ENCODE measurements around the gene HOXB3.

Gene HOXB3

GRCh38 chr17:48601539-48602425 lies 11.7 kb upstream of the HOXB3 start:
- CTCF ChIA-PET = interaction anchor here (0.8 to 1.6 kb wide), 6 partner anchors 9 to 342 kb away, joined by 3 to 6 read pairs (median 4); partner anchors contain the start of gene HOXB5
- no peak for DNase-seq
- Mint-ChIP-seq H3K27ac (peak overlapping the region; percentile 28), H3K9me3 (no peaks in the 10 kb centered on the region), H3K4me1 (peaks cover 47% of the 10 kb centered on the region), H3K4me3 (no peak overlapping the region), H3K27me3 (peaks cover 100% of the 10 kb centered on the region), H3K36me3 (no peaks in the 10 kb centered on the region)

GRCh38 chr17:48601207-48601538 lies 11.1 kb upstream of the HOXB3 start:
- no peaks in the 10 kb centered on the region for H3K9me3 Mint-ChIP-seq
- H3K36me3 Mint-ChIP-seq = no peaks in the 10 kb centered on the region
- no peak overlapping the region for H3K4me3 Mint-ChIP-seq
- peaks cover 53% of the 10 kb centered on the region for H3K4me1 Mint-ChIP-seq
- CTCF ChIA-PET = interaction anchor here (0.8 to 1.6 kb wide), 6 partner anchors 8 to 341 kb away, joined by 3 to 6 read pairs (median 4); partner anchors contain the start of gene HOXB5
- no peak for DNase-seq
- no peak overlapping the region for H3K27ac Mint-ChIP-seq
- H3K27me3 Mint-ChIP-seq = peaks cover 100% of the 10 kb centered on the region

- peaks cover 100% of the 10 kb centered on the region for H3K27me3 Mint-ChIP-seq
- H3K27ac Mint-ChIP-seq = no peak overlapping the region
These were observed 10.4 kb upstream of the HOXB3 start for GRCh38 chr17:48600244-48601098.

GRCh38 chr17:48599354-48599753 lies 9.3 kb upstream of the HOXB3 start:
- peaks cover 45% of the 10 kb centered on the region for H3K4me1 Mint-ChIP-seq
- CTCF ChIA-PET = interaction anchor here (1.0 to 1.1 kb wide), 3 partner anchors 11 to 519 kb away, joined by 3 to 5 read pairs (median 3); no protein-coding TSS in a partner anchor
- DNase-seq = no peak
- H3K4me3 Mint-ChIP-seq = no peak overlapping the region
- no peak overlapping the region for H3K27ac Mint-ChIP-seq
- no peaks in the 10 kb centered on the region for H3K9me3 Mint-ChIP-seq
- H3K27me3 Mint-ChIP-seq = peaks cover 100% of the 10 kb centered on the region
- no peaks in the 10 kb centered on the region for H3K36me3 Mint-ChIP-seq

More at GRCh38 chr17:48600244-48601098, 10.4 kb upstream of the HOXB3 start:
- Mint-ChIP-seq H3K4me1 (peaks cover 53% of the 10 kb centered on the region), H3K4me3 (no peak overlapping the region), H3K9me3 (no peaks in the 10 kb centered on the region), H3K36me3 (no peaks in the 10 kb centered on the region)
- CTCF ChIA-PET = interaction anchor here (0.7 to 1.6 kb wide), 4 partner anchors 13 to 123 kb away, joined by 3 to 5 read pairs (median 4); no protein-coding TSS in a partner anchor
- no peak for DNase-seq

- Mint-ChIP-seq H3K36me3 (no peaks in the 10 kb centered on the region), H3K27me3 (peaks cover 100% of the 10 kb centered on the region), H3K27ac (no peak overlapping the region), H3K4me1 (peaks cover 45% of the 10 kb centered on the region), H3K9me3 (no peaks in the 10 kb centered on the region), H3K4me3 (no peak overlapping the region)
- CTCF ChIA-PET = interaction anchor here (1.0 to 1.1 kb wide), 3 partner anchors 11 to 519 kb away, joined by 3 to 5 read pairs (median 3); no protein-coding TSS in a partner anchor
- DNase-seq = no peak
These were observed 8.7 kb upstream of the HOXB3 start for GRCh38 chr17:48598736-48599135.

- Mint-ChIP-seq H3K4me1 (peaks cover 48% of the 10 kb centered on the region), H3K27me3 (peaks cover 100% of the 10 kb centered on the region), H3K4me3 (peak overlapping the region; percentile 70), H3K9me3 (no peaks in the 10 kb centered on the region), H3K36me3 (no peaks in the 10 kb centered on the region), H3K27ac (no peak overlapping the region)
- CTCF ChIA-PET = interaction anchor here (1.1 kb wide), 1 partner anchor 10 kb away, joined by 3 read pairs; no protein-coding TSS in a partner anchor
- DNase-seq = peak; percentile 61
These were observed 8.0 kb upstream of the HOXB3 start for GRCh38 chr17:48597778-48598631.

GRCh38 chr17:48597528-48597777 lies 7.4 kb upstream of the HOXB3 start:
- H3K9me3 Mint-ChIP-seq = no peaks in the 10 kb centered on the region
- CTCF ChIA-PET = no interaction called here
- peaks cover 100% of the 10 kb centered on the region for H3K27me3 Mint-ChIP-seq
- no peak for DNase-seq
- H3K4me1 Mint-ChIP-seq = peaks cover 50% of the 10 kb centered on the region
- H3K4me3 Mint-ChIP-seq = peak overlapping the region; percentile 70
- H3K36me3 Mint-ChIP-seq = no peaks in the 10 kb centered on the region
- H3K27ac Mint-ChIP-seq = no peak overlapping the region

GRCh38 chr17:48596735-48597527 lies 6.9 kb upstream of the HOXB3 start:
- no peak overlapping the region for H3K27ac Mint-ChIP-seq
- H3K4me3 Mint-ChIP-seq = peak overlapping the region; percentile 70
- no peaks in the 10 kb centered on the region for H3K36me3 Mint-ChIP-seq
- CTCF ChIA-PET = interaction anchor here (1.3 to 1.5 kb wide), 3 partner anchors 9 to 303 kb away, joined by 3 to 4 read pairs (median 4); no protein-coding TSS in a partner anchor
- no peaks in the 10 kb centered on the region for H3K9me3 Mint-ChIP-seq
- peaks cover 100% of the 10 kb centered on the region for H3K27me3 Mint-ChIP-seq
- peaks cover 48% of the 10 kb centered on the region for H3K4me1 Mint-ChIP-seq
- DNase-seq = peak; percentile 17

- H3K4me1 Mint-ChIP-seq = peaks cover 51% of the 10 kb centered on the region
- no peaks in the 10 kb centered on the region for H3K36me3 Mint-ChIP-seq
- no peak overlapping the region for H3K27ac Mint-ChIP-seq
- peak; percentile 64 for DNase-seq
- no peaks in the 10 kb centered on the region for H3K9me3 Mint-ChIP-seq
- H3K4me3 Mint-ChIP-seq = peak overlapping the region; percentile 45
- CTCF ChIA-PET = interaction anchor here (1.3 to 1.8 kb wide), 4 partner anchors 9 to 303 kb away, joined by 3 to 5 read pairs (median 4); no protein-coding TSS in a partner anchor
- peaks cover 100% of the 10 kb centered on the region for H3K27me3 Mint-ChIP-seq
These were observed 6.1 kb upstream of the HOXB3 start for GRCh38 chr17:48596000-48596734.

- no peaks in the 10 kb centered on the region for H3K36me3 Mint-ChIP-seq
- peaks cover 100% of the 10 kb centered on the region for H3K27me3 Mint-ChIP-seq
- no peak overlapping the region for H3K4me3 Mint-ChIP-seq
- H3K27ac Mint-ChIP-seq = no peak overlapping the region
- no peak for DNase-seq
- CTCF ChIA-PET = interaction anchor here (0.5 to 3.8 kb wide), 6 partner anchors 8 to 570 kb away, joined by 3 to 24 read pairs (median 4); no protein-coding TSS in a partner anchor
- H3K9me3 Mint-ChIP-seq = no peaks in the 10 kb centered on the region
- peaks cover 51% of the 10 kb centered on the region for H3K4me1 Mint-ChIP-seq
These were observed 5.4 kb upstream of the HOXB3 start for GRCh38 chr17:48595278-48595999.

GRCh38 chr17:48594538-48595277 lies 4.7 kb upstream of the HOXB3 start:
- Mint-ChIP-seq H3K4me3 (no peak overlapping the region), H3K27me3 (peaks cover 100% of the 10 kb centered on the region), H3K36me3 (no peaks in the 10 kb centered on the region), H3K9me3 (no peaks in the 10 kb centered on the region), H3K4me1 (peaks cover 53% of the 10 kb centered on the region), H3K27ac (no peak overlapping the region)
- CTCF ChIA-PET = interaction anchor here (0.5 to 3.8 kb wide), 7 partner anchors 15 to 569 kb away, joined by 3 to 29 read pairs (median 5); no protein-coding TSS in a partner anchor
- DNase-seq = peak; percentile 21
